NB4 (cell line): ENCODE measurements around the gene NIF3L1.

ENCODE experiments used
- CTCF ChIP-seq: IDR thresholded peaks from one replicate; pipeline ENCODE4 v1.5.1; 2012; ENCODE audit warnings: low read depth, low read length
- MYC ChIP-seq: IDR thresholded peaks from 2 replicates; pipeline ENCODE4 v1.6.1; 2011; ENCODE audit warnings: low read depth, low read length
- POLR2A ChIP-seq: IDR thresholded peaks from 2 replicates; pipeline ENCODE4 v1.6.1; 2011; ENCODE audit warnings: mild to moderate bottlenecking; ENCODE audit not compliant: insufficient read length; ENCODE audit errors: extremely low read depth
- TF ChIP-seq, protein P1 (sequence below): IDR thresholded peaks from 2 replicates; pipeline ENCODE4 v1.6.1; 2011; ENCODE audit warnings: low read depth, low read length

DNA sequence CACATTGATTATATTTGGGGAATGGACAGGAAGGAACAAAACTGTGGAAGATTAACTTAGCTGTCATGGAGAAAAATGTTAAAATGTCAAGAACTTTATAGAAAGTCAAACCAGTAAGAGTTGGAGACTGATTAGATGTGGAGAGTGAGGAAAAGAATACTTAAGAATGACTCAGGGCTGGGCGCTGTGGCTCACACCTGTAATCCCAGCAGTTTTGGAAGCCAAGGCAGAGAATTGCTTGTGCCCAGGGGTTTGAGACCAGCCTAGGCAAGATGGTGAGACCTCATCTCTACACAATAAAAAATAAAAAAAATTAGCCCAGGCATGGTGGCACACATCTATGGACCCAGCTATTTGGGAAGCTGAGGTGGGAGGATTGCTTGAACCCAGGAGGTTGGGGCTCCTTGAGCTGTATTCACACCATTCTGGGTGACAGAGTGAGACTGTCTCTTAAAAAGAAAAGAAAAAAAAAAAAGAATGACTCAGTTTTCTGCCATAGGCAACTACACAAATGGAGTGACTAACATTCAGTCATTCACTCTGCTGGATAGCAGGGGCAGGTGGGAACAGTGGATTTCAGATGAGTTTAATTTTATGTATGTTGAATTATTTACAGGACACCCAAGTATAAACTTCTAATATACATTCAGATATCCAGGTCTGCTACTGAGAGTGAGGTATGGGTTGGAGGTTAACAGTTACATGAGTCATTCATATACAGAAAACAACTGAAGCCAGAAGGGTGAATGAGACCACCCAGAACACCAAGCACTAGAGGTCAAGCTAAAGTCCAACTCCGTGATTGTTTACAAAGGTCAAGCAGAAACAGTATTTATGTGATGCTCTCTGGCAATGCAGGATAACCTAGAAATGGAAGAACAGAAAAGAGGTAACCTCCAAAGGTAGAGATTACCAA, 40.4 kb downstream of the NIF3L1 start:
- TF ChIP-seq CTCF (no peak), POLR2A (no peak), MYC (no peak)
- TF ChIP-seq, protein P1, sequence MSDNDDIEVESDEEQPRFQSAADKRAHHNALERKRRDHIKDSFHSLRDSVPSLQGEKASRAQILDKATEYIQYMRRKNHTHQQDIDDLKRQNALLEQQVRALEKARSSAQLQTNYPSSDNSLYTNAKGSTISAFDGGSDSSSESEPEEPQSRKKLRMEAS: no peak
